ENCODE data around the gene PLEKHM3.

DNA sequence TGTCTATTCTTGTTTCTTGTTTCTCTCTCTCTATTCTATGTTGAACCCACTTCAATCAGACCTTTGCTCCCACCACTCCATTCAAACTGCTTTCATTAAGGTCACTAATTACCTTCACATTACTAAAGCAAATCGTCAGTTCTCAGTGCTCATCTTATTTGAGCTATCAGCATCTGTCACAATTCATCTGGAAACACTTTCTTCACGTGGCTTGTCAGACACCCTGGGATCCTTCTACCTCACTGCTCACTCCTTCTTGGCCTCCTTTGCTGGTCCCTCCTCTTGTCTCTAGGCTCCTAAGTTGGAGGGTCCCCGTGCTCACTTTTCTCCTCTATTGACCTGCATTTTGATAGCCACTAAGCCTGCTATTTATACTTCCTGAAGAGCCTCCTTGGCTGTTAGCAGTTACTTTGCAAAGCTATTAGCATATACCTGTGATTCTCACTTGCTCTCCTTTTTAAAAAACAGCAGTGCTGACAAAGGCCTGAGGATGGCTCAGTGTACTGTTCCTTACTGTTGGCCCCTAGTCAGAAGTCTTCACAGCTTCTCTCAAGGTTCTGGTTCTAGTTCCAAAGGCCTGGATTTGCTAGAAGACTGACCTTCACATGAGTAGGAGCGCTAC, 80.2 kb downstream of the PLEKHM3 start:
- TF ChIP-seq RAD21 (IDR thresholded peaks at IDR 0.05; ENCODE audit: low read depth), result no peak
- TF ChIP-seq EP300 (IDR thresholded peaks at IDR 0.05; ENCODE audit: borderline replicate concordance), result no peak
- no peak for TF ChIP-seq TCF12 (IDR thresholded peaks at IDR 0.05; ENCODE audit: low read depth)
